Measurements from ENCODE around the gene GALNT7.
"Not testable (repeated sequence)": the region's sequence is repeated elsewhere in the genome, so short reads cannot be mapped to it uniquely, and the experiment has no call there.

The GALNT7 gene

DNA sequence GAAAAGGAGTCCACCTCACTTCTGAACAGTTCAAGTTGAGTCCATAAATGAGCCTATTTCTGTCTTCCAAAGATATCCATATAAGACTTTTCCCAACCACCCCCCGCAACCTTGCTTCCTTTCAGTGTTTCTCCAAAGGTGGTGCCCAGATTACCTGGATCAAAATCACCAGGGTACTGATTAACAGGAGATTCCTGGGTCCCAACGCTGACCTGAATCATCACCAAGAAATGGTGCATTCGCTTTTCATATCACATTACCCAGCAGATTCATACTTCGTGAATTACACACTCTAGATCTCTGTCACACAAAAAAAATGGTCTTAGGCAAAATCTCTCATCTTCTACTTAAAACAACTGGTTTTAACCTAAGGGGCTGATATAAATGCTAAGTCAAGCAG lies 2.1 kb upstream of the GALNT7 start:
- no peak for DNase-seq (ENCODE audit: low read depth in 2 of 2)

DNA sequence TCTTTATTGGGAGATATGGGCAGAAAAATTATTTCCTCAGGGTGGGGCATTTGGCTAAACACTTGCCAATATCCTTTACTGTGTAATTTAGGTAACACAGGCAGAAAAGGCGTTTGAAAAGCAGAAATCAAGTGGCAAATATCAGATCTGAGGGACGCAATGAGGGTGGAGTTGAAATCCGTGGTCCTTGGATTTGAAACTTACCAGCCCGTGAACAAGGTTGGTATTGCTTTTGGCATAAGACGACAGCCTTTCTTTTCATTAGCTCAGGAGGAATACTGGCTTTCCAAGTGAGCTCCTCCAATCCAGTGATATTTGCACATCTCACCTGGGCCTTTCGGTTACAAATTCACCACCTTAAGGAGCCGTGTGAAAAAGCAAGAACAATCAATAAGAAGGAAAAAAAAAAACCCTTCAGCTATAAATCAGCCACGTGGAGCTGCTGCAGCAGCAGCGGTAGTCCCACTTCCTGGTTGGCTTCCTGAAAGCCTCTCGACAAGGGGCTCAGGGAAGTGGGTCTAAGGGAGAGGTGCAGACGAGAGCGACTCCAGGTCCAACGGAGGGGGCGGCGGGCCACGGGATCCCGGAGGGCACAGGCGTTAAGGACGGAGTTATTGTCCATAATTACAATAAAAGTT lies 734 bp upstream of the GALNT7 start:
- peak in 1 of 2 donors; percentile 2 for DNase-seq (ENCODE audit: low read depth in 2 of 2)

DNA sequence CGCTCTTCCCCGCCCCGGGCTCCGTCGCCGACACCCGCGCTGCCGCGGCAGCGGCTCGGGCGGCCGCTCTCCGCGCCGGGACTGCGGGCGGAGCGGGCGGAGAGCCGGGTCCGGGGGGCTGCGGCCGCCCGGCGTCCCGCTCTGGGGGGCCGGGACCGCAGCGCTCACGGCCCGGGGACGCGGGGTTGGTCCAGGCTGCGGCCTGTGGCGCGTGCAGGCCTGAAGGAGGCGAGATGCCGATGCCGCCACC lies 492 bp downstream of the GALNT7 start:
- DNase-seq (ENCODE audit: low read depth in 2 of 2): no peak

DNA sequence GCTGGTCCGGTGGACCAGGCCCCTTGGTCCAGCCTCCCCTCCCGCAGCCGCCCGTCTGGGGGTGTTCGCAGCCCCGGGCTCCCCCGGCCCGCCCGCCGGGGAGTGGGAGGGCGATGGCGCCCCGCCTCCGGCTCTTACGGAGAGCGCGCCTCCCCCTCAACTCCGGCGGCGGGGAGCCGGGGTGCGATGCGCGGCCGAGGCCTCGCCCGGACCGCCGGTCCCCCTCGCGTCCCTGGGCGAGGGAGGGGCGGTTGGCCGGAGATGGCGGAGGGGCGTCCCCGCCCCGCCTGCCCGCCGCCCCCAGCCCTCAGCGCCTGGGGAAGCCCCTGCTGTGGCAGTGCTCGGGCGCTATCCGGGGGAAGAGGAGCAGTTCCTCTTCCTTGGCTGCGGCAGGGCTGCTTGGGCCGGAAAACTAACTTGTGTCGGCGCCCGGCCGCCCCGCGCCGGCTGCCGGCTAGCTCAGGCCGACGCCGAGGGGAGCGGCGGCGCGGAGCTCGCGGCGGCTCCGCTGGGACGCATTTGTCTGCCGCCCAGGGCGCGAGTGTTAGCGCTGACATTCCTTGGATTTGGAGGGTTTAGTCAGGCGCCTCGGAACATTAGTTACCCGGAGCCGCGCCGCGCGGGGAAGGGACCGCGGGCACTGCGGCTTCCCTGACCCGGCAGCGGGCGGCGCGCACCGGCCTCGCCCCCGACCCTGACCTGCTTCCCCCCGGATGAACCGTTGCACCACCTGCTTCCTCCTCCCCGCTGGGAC lies 994 bp downstream of the GALNT7 start:
- peak in 1 of 2 donors; percentile 16 for DNase-seq (ENCODE audit: low read depth in 2 of 2)

- DNase-seq (ENCODE audit: low read depth in 2 of 2): no peak
Observed at GRCh38 chr4:173170182-173170778, 1.7 kb downstream of the GALNT7 start.

DNA sequence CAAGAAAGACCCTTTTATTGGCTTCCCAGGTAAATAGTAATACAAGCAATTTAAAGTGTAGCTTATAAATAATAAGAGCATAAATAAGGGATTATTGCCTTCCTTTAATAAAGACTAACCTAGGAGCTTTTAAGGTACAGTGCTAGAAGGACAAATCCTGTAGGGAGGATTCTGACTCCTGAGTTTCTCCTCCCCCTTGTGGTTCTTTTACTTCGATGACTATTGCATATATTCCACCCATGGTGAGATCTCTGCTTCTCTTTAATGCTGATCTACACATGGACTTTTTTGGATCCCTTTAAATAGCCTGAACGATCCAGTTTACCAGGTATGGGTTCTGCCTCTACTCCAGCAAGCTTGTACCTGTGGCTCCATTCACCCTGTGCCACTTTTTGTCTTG lies 2.5 kb downstream of the GALNT7 start:
- no peak for DNase-seq (ENCODE audit: low read depth in 2 of 2)

DNA sequence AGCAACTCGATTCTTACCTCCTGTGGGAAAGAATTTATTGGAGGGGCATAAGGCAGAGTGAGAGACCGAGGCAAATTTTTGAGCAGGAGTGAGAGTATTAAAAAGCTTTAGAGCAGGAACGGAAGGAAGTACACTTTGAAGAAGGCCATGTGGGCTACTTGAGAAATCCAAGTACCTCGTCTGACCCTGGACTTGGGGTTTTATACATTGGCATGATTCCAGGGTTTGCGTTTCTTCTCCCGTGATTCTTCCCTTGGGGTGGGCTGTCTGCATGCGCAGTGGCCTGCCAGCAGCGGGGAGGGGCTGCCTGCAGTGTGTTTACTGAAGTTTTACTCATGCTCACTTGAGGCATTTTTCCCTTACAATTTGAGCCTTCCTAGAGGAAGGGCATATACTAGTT lies 3.4 kb downstream of the GALNT7 start:
- no peak for DNase-seq (ENCODE audit: low read depth in 2 of 2)

DNA sequence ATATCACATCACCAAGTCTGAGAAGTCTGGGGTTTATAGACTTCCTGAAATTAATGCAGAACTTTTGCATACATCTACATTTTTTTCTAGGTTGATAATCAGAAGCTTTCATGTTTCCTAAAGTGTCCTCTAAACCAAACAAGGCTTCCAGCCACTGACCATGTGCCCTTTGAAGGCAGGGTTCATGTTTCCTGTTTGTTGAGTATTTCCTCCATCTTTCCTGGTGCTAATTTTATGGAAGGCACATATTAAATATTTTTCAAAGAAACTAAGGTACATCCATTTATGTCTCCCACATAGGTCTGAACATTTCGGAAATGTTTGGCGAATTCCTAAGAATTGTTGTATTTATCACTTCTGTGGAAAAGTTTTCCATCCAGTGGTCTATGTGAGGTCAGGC lies 5.6 kb downstream of the GALNT7 start:
- no peak for DNase-seq (ENCODE audit: low read depth in 2 of 2)

- DNase-seq (ENCODE audit: low read depth in 2 of 2): no peak
Observed at GRCh38 chr4:173174594-173175012, 6.0 kb downstream of the GALNT7 start.

DNA sequence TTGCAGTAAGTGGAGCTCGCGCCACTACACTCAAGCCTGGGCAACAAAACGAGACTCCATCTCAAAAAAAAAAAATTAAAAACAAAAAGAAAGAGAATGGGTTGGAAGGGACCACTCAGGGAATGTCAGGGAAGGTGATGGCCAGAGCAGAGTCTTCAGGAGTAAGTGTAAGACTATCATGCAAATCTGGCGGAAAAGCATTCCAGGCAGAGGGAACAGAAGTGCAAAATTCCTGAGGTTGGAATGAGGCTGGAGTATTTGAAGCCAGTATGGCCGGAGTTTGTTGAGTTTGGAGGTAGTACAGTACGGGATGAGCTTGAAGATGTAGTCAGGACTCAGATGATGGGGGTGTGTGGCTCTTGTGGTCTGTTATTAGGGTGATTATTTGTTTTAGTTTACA lies 7.4 kb downstream of the GALNT7 start:
- no peak for DNase-seq (ENCODE audit: low read depth in 2 of 2)

- DNase-seq (ENCODE audit: low read depth in 2 of 2): no peak
Observed at GRCh38 chr4:173177232-173177631, 8.6 kb downstream of the GALNT7 start.

DNA sequence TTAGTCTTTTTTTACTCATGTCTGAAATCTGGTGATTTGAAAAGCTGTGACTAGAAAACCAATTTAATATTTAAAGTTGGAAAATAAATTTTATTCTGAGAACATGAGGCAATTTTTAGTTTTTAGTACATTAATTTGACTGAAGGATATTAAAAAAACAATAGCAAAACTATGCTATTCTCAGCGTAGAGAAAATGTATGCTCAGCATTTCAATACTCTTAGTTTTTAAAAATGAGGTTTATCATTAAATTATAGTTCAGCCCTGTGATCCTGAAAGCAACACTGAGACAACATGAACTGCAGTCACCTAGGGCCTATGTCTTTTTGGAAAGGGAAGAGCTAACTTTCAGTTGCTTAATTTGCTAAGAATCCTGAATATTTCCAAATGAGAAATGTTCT lies 9.5 kb downstream of the GALNT7 start:
- no peak for DNase-seq (ENCODE audit: low read depth in 2 of 2)

- no peak for DNase-seq (ENCODE audit: low read depth in 2 of 2)
Observed at GRCh38 chr4:173181848-173182247, 13.2 kb downstream of the GALNT7 start.

GRCh38 chr4:173182403-173182802 lies 13.8 kb downstream of the GALNT7 start:
- DNase-seq (ENCODE audit: low read depth in 2 of 2): no peak

DNA sequence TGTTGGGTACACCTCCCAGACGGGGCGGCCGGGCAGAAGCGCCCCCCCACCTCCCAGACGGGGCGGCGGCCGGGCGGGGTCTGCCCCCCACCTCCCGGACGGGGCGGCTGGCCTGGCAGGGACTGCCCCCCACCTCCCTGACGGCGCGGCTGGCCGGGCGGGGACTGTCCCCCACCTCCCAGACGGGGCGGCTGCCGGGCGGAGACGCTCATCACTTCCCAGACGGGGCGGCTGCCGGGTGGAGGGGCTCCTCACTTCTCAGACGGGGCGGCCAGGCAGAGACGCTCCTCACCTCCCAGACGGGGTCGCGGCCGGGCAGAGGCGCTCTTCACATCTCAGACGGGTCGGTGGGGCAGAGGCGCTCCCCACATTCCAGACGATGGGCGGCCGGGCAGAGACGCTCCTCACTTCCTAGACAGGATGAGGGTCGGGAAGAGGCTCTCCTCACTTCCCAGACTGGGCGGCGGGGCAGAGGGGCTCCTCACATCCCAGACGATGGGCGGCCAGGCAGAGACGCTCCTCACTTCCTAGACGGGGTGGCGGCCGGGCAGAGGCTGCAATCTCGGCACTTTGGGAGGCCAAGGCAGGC lies 15.1 kb downstream of the GALNT7 start:
- DNase-seq (ENCODE audit: low read depth in 2 of 2): not testable (repeated sequence)

GRCh38 chr4:173185847-173186510 lies 17.4 kb downstream of the GALNT7 start:
- DNase-seq (ENCODE audit: low read depth in 2 of 2): no peak

- DNase-seq (ENCODE audit: low read depth in 2 of 2): no peak
Observed at GRCh38 chr4:173187732-173188131, 19.1 kb downstream of the GALNT7 start.

GRCh38 chr4:173188648-173189047 lies 20.0 kb downstream of the GALNT7 start:
- no peak for DNase-seq (ENCODE audit: low read depth in 2 of 2)

DNA sequence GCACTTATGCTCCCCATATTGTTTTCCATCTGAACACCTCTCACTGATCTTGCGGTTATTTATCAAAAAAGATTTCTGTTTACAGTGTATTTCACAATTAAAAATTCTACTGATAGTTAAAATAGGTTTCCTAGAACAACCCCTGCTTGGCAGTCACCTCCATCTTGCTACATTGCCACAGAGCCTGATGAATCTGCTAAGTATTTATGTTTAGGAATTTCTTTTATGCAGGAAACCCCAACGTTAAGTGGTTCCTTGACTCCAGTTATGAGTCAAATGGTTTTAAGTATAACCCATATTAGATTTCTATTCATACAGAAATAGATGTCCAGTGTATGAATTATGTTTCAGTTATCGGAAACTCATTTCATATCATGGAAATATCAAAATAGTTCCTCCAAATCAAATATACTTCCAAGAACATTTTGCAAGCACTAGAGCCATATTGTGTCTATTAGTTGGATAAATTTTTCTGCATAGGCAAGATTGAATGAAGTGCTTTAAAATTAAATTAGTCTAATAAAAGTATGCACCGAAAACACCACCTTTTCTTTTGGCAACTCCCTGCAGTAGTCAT lies 20.6 kb downstream of the GALNT7 start:
- no peak for DNase-seq (ENCODE audit: low read depth in 2 of 2)

DNA sequence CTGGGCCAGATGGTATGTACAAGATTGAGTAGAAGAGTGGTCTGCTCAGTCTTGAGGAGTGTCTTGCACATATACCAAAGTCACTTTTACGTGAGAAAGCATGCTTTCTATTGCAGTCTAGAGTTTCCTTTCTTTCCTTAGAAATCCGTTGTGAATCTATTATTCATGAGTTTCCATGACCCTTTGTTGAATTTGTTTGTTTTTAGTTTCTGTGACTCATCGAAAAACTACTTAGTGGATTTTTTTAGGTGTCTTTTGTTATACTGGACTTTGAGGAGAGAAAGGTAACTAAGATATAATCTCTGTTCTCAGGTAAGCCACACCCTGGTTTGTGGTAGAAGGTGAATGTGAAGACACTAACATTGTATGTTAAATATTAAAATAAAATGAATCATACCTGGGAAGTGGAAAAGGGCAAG lies 23.0 kb downstream of the GALNT7 start:
- no peak for DNase-seq (ENCODE audit: low read depth in 2 of 2)

DNA sequence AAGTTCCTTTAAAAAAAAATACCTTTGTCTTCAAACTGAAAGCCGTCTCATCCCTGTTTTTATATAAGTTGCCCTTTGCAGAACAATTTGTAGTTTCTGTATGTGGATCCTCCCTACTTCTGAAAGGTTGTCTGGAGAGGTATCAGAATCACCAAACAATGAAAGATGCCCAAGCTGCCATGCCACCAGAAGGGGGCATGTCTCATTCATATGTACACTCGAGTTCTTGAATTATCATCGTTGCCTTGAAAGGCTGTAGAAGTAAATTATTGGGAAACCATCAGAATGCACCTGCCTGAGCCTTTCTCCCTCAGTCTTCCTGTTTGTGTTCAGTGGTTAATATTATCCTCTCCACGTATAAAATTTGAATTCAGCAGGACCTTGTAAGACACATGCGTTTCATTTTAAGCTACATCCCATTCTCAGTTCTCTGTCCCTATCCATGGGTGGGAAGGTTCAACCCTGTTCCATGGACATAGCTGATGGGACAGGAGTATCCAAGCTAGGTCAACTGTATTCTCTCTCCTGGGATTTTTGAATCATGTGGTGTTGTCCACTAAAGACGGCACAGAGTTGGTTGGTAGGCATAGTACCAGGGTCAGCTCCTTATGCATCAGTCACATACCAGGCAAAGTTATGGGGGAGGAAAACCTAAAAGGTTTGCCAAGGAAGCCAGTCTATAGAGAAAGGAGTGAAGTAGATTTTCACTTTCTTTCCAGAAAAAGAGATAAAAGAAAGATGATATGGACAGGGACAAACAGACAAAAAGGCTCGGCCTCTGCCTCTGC lies 24.0 kb downstream of the GALNT7 start:
- DNase-seq (ENCODE audit: low read depth in 2 of 2): no peak

All from stimulated activated CD8-positive, alpha-beta memory T cell treated with anti-CD3 and anti-CD28 coated beads, Interleukin-2, amount 100 ng/mL, for 1 hour (primary cell).